Fibroblast of skin of left biceps (primary cell): ENCODE data around the gene POU6F2.
"Not testable (repeated sequence)": the region's sequence is repeated elsewhere in the genome, so short reads cannot be mapped to it uniquely, and the experiment has no call there.

Source experiments
- DNase-seq, 2 experiments: peaks; one replicate each; pipeline ENCODE4 v3.0.0-alpha.2; 2013; ENCODE audit warnings: low read depth in 2 of 2

Gene POU6F2

GRCh38 chr7:38977685-38978084 is at the start of gene POU6F2:
Gene POU6F2 (plus strand): TSS chr7:38977909. CDS start chr7:38977954, 45 bp downstream.
- DNase-seq, result no peak

- DNase-seq, result no peak
These were observed 49.2 kb upstream of the POU6F2 start for GRCh38 chr7:38928506-38928905.

- peak in 1 of 2 experiments; percentile 3 for DNase-seq
These were observed 48.1 kb upstream of the POU6F2 start for GRCh38 chr7:38929460-38930171.

GRCh38 chr7:38932509-38933168 is 45.1 kb upstream of the POU6F2 start:
- peak in 1 of 2 experiments; percentile 3 for DNase-seq

GRCh38 chr7:38934051-38934450 is 43.7 kb upstream of the POU6F2 start:
- no peak for DNase-seq

GRCh38 chr7:38934536-38934935 is 43.2 kb upstream of the POU6F2 start:
- DNase-seq, result no peak

GRCh38 chr7:38936641-38937040 is 41.1 kb upstream of the POU6F2 start:
- DNase-seq, result no peak

- no peak for DNase-seq
These were observed 39.7 kb upstream of the POU6F2 start for GRCh38 chr7:38938001-38938485.

GRCh38 chr7:38938589-38938988 is 39.1 kb upstream of the POU6F2 start:
- DNase-seq, result no peak

GRCh38 chr7:38940774-38941173 is 36.9 kb upstream of the POU6F2 start:
- no peak for DNase-seq

GRCh38 chr7:38942431-38943051 is 35.2 kb upstream of the POU6F2 start:
- DNase-seq, result no peak

GRCh38 chr7:38947541-38947940 is 30.2 kb upstream of the POU6F2 start:
- not testable (repeated sequence) for DNase-seq

- no peak for DNase-seq
These were observed 27.4 kb upstream of the POU6F2 start for GRCh38 chr7:38950309-38950708.

- no peak for DNase-seq
These were observed 26.5 kb upstream of the POU6F2 start for GRCh38 chr7:38951213-38951612.

GRCh38 chr7:38953227-38953626 is 24.5 kb upstream of the POU6F2 start:
- DNase-seq, result no peak

- DNase-seq, result no peak
These were observed 23.7 kb upstream of the POU6F2 start for GRCh38 chr7:38953971-38954370.

GRCh38 chr7:38955892-38956291 is 21.8 kb upstream of the POU6F2 start:
- no peak for DNase-seq

- no peak for DNase-seq
These were observed 15.7 kb upstream of the POU6F2 start for GRCh38 chr7:38962028-38962427.

GRCh38 chr7:38964921-38965320 is 12.8 kb upstream of the POU6F2 start:
- no peak for DNase-seq

- no peak for DNase-seq
These were observed 3.9 kb upstream of the POU6F2 start for GRCh38 chr7:38973760-38974159.

GRCh38 chr7:38975944-38976392 is 1.7 kb upstream of the POU6F2 start:
- no peak for DNase-seq

- no peak for DNase-seq
These were observed 782 bp downstream of the POU6F2 start for GRCh38 chr7:38978491-38978890.

- no peak for DNase-seq
These were observed 14.5 kb downstream of the POU6F2 start for GRCh38 chr7:38992203-38992602.
